GM23338 (cell line): Measurements from ENCODE around the gene LONP1. TPM values are rescaled to one million over a fixed set of nuclear protein-coding genes. Genes with fewer than 3 reads are reported as not detected.

Experiments used
- ATAC-seq: fragments of 200-7000 bp; cut with Tn5 transposase; 3 replicates; pipeline ENCODE4 v1.9.1; 2020
- DNase-seq: peaks from one replicate; pipeline ENCODE4 v3.0.0-alpha.2; 2015; ENCODE audit warnings: low spot score
- H2AFZ ChIP-seq: fragments of 200-600 bp; sonication (generic); 2 replicates; pipeline ENCODE4 v1.8.0; 2016; ENCODE audit warnings: antibody characterized with exemption, mild to moderate bottlenecking, moderate library complexity
- H3F3A ChIP-seq: fragments of 200-600 bp; sonication (generic); replicated peaks from 2 replicates; pipeline ENCODE4 v1.8.0; 2017; ENCODE audit warnings: antibody characterized with exemption, mixed run types, low read depth
- H3K27ac ChIP-seq: fragments of 200-600 bp; sonication (generic); 2 replicates; pipeline ENCODE4 v1.6.1; 2016; ENCODE audit warnings: low read depth
- H3K27me3 ChIP-seq: fragments of 200-600 bp; sonication (generic); 2 replicates; pipeline ENCODE4 v1.8.0; 2016; ENCODE audit warnings: mild to moderate bottlenecking, mixed run types, moderate library complexity; ENCODE audit not compliant: insufficient read depth
- H3K36me3 ChIP-seq: fragments of 200-600 bp; sonication (generic); 2 replicates; pipeline ENCODE4 v1.8.0; 2016; ENCODE audit warnings: mild to moderate bottlenecking; ENCODE audit not compliant: insufficient read depth
- H3K4me1 ChIP-seq: fragments of 200-600 bp; sonication (generic); 2 replicates; pipeline ENCODE4 v1.8.0; 2016; ENCODE audit warnings: mild to moderate bottlenecking, moderate library complexity; ENCODE audit not compliant: insufficient read depth
- H3K4me2 ChIP-seq: fragments of 200-600 bp; sonication (generic); 2 replicates; pipeline ENCODE4 v1.7.1; 2017; ENCODE audit warnings: mixed run types
- H3K4me3 ChIP-seq: fragments of 200-600 bp; sonication (generic); 2 replicates; pipeline ENCODE4 v1.6.1; 2016; ENCODE audit warnings: mixed run types
- H3K79me2 ChIP-seq: fragments of 200-600 bp; sonication (generic); replicated peaks from 2 replicates; pipeline ENCODE4 v1.8.0; 2017; ENCODE audit warnings: mild to moderate bottlenecking; ENCODE audit not compliant: insufficient read depth
- H3K9me2 ChIP-seq: fragments of 200-600 bp; sonication (generic); 2 replicates; pipeline ENCODE4 v1.8.0; 2017; ENCODE audit not compliant: insufficient read depth
- H4K20me1 ChIP-seq: fragments of 200-600 bp; sonication (generic); replicated peaks from 2 replicates; pipeline ENCODE4 v1.8.0; 2017; ENCODE audit warnings: mild to moderate bottlenecking; ENCODE audit not compliant: insufficient read depth
- H3K27ac Mint-ChIP-seq: 2 replicates; pipeline ENCODE4 v1.8.0; 2020; ENCODE audit warnings: inconsistent platforms, mild to moderate bottlenecking, moderate library complexity, mixed read lengths
- H3K27me3 Mint-ChIP-seq: 3 replicates; pipeline ENCODE4 v1.8.0; 2022; ENCODE audit warnings: low read depth, mild to moderate bottlenecking, moderate library complexity, mixed read lengths, inconsistent platforms; ENCODE audit not compliant: insufficient read depth, poor library complexity
- H3K36me3 Mint-ChIP-seq: 3 replicates; pipeline ENCODE4 v1.8.0; 2021; ENCODE audit warnings: low read depth, mild to moderate bottlenecking, inconsistent platforms, moderate library complexity, mixed read lengths
- H3K4me1 Mint-ChIP-seq: 3 replicates; pipeline ENCODE4 v1.8.0; 2020; ENCODE audit warnings: mild to moderate bottlenecking, inconsistent platforms, mixed read lengths
- H3K4me3 Mint-ChIP-seq: 3 replicates; pipeline ENCODE4 v1.8.0; 2021; ENCODE audit warnings: moderate library complexity, mild to moderate bottlenecking, inconsistent platforms, mixed read lengths
- H3K9me3 Mint-ChIP-seq: 3 replicates; pipeline ENCODE4 v1.8.0; 2020; ENCODE audit warnings: moderate library complexity, mild to moderate bottlenecking, inconsistent platforms, mixed read lengths
- CREB1 ChIP-seq: fragments of 250-450 bp; sonication (Bioruptor Pico); IDR thresholded peaks from 2 replicates; pipeline ENCODE4 v1.5.0; 2020; ENCODE audit warnings: low read depth, mild to moderate bottlenecking, moderate library complexity
- EZH2 ChIP-seq: fragments of 200-600 bp; sonication (generic); IDR thresholded peaks from one replicate; pipeline ENCODE4 v1.8.0; 2017; ENCODE audit warnings: antibody characterized with exemption, mild to moderate bottlenecking, low read depth; ENCODE audit not compliant: unreplicated experiment
- EZH2phosphoT487 ChIP-seq: fragments of 200-600 bp; sonication (generic); IDR thresholded peaks from one replicate; pipeline ENCODE4 v1.8.1; 2018; ENCODE audit warnings: antibody characterized with exemption; ENCODE audit not compliant: unreplicated experiment
- JUNB ChIP-seq: IDR thresholded peaks from one replicate; pipeline ENCODE4 v1.6.1; 2016; ENCODE audit warnings: antibody characterized with exemption; ENCODE audit not compliant: unreplicated experiment
- NANOG ChIP-seq: IDR thresholded peaks from 2 replicates; pipeline ENCODE4 v1.6.1; 2016; ENCODE audit warnings: antibody characterized with exemption, borderline replicate concordance
- POLR2AphosphoS5 ChIP-seq: IDR thresholded peaks from 2 replicates; pipeline ENCODE4 v1.6.1; 2016; ENCODE audit warnings: antibody characterized with exemption, low read depth
- STAT1 ChIP-seq: IDR thresholded peaks from one replicate; pipeline ENCODE4 v1.6.1; 2016; ENCODE audit warnings: antibody characterized with exemption; ENCODE audit not compliant: unreplicated experiment
- ZNF114 ChIP-seq: fragments of 250-450 bp; sonication (Bioruptor Pico); IDR thresholded peaks from 2 replicates; pipeline ENCODE4 v1.5.0; 2020; ENCODE audit warnings: mild to moderate bottlenecking, moderate library complexity
- ZNF331 ChIP-seq: fragments of 250-450 bp; sonication (Bioruptor Pico); IDR thresholded peaks from 2 replicates; pipeline ENCODE4 v1.5.0; 2020; ENCODE audit warnings: low read depth, mild to moderate bottlenecking, moderate library complexity
- polyA plus RNA-seq: library from polyadenylated mRNA; unstranded; fragments of >200 nt; fragmentation: Nextera tagmentation; extraction: Ambion mirVana; gene quantifications from 2 replicates; pipeline ENCODE4 v1.2.1, GENCODE V29; 2016
- total RNA-seq: library from RNA; depleted of rRNA; stranded (reverse); fragments of >200 nt; shearing (Covaris generic); gene quantifications from 2 replicates; pipeline ENCODE4 v1.2.3, GENCODE V29; 2014
- TF ChIP-seq, protein P1 (sequence below): IDR thresholded peaks from 2 replicates; pipeline ENCODE4 v1.6.1; 2016; ENCODE audit warnings: antibody characterized with exemption
- TF ChIP-seq, protein P2 (sequence below): fragments of 250-450 bp; sonication (Bioruptor Pico); IDR thresholded peaks from 2 replicates; pipeline ENCODE4 v1.5.0; 2020; ENCODE audit warnings: mild to moderate bottlenecking, moderate library complexity
- TF ChIP-seq, protein P3 (sequence below), 2 experiments: fragments of 200-600 bp in 1 of 2; sonication (generic) in 1 of 2; conservative IDR thresholded peaks; 2 replicates each; pipeline versions ENCODE4 v1.5.1 to v1.6.1; 2016 to 2017; ENCODE audit warnings: antibody characterized with exemption in 2 of 2, low read depth in 2 of 2, mild to moderate bottlenecking in 2 of 2, moderate library complexity in 1 of 2
- TF ChIP-seq, protein P4 (sequence below): IDR thresholded peaks from one replicate; pipeline ENCODE4 v1.6.1; 2018; ENCODE audit warnings: antibody characterized with exemption; ENCODE audit not compliant: unreplicated experiment

The LONP1 gene
- total and polyA plus RNA-seq, 2 experiments from 2014 or later: 68.6 to 137 TPM

DNA sequence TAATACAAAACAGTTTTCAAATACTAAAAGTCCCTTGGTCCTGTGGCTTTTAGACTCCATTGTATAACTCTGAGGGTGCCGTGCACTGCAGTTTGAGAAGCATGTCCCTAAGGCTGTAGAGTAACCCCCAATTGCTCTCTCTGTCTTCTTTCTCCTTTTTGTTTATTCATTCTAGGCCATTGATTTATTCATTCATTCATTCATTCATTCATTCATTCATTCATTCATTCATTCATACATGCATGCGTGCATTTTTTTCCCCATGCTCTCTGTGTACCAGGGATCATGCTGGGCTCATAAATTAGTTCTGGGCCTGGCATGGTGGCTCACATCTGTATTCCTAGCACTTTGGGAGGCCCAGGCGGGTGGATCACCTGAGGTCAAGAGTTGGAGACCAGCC, 45.3 kb upstream of the LONP1 start:
- peaks cover 3% of the 10 kb centered on the region; the same call in 2 of the 3 replicates for H3K9me3 Mint-ChIP-seq

More for the DNA sequence above, 45.3 kb upstream of the LONP1 start:
- Histone ChIP-seq H3K4me1 (no peaks in the 10 kb centered on the region), H2AFZ (no peak overlapping the region), H3K9me2 (no peaks in the 10 kb centered on the region; the same call in 1 of the 2 replicates), H3K36me3 (no peaks in the 10 kb centered on the region), H3K4me3 (no peak overlapping the region), H4K20me1 (no peaks in the 10 kb centered on the region), H3K4me2 (no peak overlapping the region), H3K27ac (no peak overlapping the region), H3K27me3 (no peaks in the 10 kb centered on the region), H3F3A (no peaks in the 10 kb centered on the region), H3K79me2 (no peaks in the 10 kb centered on the region)
- Mint-ChIP-seq H3K27ac (no peak overlapping the region), H3K4me1 (peaks cover 2% of the 10 kb centered on the region; the same call in 1 of the 3 replicates), H3K36me3 (no peaks in the 10 kb centered on the region), H3K27me3 (peaks cover 5% of the 10 kb centered on the region), H3K4me3 (no peak overlapping the region)
- ATAC-seq (no peak), DNase-seq (no peak)
- TF ChIP-seq STAT1: no peak
- no peak for TF ChIP-seq ZNF331 (CRISPR knock-in tag)
- TF ChIP-seq, protein P1, sequence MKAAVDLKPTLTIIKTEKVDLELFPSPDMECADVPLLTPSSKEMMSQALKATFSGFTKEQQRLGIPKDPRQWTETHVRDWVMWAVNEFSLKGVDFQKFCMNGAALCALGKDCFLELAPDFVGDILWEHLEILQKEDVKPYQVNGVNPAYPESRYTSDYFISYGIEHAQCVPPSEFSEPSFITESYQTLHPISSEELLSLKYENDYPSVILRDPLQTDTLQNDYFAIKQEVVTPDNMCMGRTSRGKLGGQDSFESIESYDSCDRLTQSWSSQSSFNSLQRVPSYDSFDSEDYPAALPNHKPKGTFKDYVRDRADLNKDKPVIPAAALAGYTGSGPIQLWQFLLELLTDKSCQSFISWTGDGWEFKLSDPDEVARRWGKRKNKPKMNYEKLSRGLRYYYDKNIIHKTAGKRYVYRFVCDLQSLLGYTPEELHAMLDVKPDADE: no peak
- TF ChIP-seq NANOG: no peak
- no peak for TF ChIP-seq EZH2phosphoT487
- TF ChIP-seq POLR2AphosphoS5: no peak
- TF ChIP-seq, protein P2, sequence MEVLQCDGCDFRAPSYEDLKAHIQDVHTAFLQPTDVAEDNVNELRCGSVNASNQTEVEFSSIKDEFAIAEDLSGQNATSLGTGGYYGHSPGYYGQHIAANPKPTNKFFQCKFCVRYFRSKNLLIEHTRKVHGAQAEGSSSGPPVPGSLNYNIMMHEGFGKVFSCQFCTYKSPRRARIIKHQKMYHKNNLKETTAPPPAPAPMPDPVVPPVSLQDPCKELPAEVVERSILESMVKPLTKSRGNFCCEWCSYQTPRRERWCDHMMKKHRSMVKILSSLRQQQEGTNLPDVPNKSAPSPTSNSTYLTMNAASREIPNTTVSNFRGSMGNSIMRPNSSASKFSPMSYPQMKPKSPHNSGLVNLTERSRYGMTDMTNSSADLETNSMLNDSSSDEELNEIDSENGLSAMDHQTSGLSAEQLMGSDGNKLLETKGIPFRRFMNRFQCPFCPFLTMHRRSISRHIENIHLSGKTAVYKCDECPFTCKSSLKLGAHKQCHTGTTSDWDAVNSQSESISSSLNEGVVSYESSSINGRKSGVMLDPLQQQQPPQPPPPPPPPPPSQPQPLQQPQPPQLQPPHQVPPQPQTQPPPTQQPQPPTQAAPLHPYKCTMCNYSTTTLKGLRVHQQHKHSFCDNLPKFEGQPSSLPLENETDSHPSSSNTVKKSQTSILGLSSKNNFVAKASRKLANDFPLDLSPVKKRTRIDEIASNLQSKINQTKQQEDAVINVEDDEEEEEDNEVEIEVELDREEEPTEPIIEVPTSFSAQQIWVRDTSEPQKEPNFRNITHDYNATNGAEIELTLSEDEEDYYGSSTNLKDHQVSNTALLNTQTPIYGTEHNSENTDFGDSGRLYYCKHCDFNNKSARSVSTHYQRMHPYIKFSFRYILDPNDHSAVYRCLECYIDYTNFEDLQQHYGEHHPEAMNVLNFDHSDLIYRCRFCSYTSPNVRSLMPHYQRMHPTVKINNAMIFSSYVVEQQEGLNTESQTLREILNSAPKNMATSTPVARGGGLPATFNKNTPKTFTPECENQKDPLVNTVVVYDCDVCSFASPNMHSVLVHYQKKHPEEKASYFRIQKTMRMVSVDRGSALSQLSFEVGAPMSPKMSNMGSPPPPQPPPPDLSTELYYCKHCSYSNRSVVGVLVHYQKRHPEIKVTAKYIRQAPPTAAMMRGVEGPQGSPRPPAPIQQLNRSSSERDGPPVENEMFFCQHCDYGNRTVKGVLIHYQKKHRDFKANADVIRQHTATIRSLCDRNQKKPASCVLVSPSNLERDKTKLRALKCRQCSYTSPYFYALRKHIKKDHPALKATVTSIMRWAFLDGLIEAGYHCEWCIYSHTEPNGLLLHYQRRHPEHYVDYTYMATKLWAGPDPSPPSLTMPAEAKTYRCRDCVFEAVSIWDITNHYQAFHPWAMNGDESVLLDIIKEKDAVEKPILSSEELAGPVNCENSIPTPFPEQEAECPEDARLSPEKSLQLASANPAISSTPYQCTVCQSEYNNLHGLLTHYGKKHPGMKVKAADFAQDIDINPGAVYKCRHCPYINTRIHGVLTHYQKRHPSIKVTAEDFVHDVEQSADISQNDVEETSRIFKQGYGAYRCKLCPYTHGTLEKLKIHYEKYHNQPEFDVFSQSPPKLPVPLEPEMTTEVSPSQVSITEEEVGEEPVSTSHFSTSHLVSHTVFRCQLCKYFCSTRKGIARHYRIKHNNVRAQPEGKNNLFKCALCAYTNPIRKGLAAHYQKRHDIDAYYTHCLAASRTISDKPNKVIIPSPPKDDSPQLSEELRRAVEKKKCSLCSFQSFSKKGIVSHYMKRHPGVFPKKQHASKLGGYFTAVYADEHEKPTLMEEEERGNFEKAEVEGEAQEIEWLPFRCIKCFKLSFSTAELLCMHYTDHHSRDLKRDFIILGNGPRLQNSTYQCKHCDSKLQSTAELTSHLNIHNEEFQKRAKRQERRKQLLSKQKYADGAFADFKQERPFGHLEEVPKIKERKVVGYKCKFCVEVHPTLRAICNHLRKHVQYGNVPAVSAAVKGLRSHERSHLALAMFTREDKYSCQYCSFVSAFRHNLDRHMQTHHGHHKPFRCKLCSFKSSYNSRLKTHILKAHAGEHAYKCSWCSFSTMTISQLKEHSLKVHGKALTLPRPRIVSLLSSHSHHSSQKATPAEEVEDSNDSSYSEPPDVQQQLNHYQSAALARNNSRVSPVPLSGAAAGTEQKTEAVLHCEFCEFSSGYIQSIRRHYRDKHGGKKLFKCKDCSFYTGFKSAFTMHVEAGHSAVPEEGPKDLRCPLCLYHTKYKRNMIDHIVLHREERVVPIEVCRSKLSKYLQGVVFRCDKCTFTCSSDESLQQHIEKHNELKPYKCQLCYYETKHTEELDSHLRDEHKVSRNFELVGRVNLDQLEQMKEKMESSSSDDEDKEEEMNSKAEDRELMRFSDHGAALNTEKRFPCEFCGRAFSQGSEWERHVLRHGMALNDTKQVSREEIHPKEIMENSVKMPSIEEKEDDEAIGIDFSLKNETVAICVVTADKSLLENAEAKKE (CRISPR knock-in tag): no peak
- TF ChIP-seq, protein P3, sequence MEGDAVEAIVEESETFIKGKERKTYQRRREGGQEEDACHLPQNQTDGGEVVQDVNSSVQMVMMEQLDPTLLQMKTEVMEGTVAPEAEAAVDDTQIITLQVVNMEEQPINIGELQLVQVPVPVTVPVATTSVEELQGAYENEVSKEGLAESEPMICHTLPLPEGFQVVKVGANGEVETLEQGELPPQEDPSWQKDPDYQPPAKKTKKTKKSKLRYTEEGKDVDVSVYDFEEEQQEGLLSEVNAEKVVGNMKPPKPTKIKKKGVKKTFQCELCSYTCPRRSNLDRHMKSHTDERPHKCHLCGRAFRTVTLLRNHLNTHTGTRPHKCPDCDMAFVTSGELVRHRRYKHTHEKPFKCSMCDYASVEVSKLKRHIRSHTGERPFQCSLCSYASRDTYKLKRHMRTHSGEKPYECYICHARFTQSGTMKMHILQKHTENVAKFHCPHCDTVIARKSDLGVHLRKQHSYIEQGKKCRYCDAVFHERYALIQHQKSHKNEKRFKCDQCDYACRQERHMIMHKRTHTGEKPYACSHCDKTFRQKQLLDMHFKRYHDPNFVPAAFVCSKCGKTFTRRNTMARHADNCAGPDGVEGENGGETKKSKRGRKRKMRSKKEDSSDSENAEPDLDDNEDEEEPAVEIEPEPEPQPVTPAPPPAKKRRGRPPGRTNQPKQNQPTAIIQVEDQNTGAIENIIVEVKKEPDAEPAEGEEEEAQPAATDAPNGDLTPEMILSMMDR (conservative IDR thresholded peaks at IDR 0.05; ENCODE audit: low read depth in 2 of 2): no peak
- TF ChIP-seq, protein P4, sequence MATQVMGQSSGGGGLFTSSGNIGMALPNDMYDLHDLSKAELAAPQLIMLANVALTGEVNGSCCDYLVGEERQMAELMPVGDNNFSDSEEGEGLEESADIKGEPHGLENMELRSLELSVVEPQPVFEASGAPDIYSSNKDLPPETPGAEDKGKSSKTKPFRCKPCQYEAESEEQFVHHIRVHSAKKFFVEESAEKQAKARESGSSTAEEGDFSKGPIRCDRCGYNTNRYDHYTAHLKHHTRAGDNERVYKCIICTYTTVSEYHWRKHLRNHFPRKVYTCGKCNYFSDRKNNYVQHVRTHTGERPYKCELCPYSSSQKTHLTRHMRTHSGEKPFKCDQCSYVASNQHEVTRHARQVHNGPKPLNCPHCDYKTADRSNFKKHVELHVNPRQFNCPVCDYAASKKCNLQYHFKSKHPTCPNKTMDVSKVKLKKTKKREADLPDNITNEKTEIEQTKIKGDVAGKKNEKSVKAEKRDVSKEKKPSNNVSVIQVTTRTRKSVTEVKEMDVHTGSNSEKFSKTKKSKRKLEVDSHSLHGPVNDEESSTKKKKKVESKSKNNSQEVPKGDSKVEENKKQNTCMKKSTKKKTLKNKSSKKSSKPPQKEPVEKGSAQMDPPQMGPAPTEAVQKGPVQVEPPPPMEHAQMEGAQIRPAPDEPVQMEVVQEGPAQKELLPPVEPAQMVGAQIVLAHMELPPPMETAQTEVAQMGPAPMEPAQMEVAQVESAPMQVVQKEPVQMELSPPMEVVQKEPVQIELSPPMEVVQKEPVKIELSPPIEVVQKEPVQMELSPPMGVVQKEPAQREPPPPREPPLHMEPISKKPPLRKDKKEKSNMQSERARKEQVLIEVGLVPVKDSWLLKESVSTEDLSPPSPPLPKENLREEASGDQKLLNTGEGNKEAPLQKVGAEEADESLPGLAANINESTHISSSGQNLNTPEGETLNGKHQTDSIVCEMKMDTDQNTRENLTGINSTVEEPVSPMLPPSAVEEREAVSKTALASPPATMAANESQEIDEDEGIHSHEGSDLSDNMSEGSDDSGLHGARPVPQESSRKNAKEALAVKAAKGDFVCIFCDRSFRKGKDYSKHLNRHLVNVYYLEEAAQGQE: no peak
- no peak for TF ChIP-seq JUNB
- no peak for TF ChIP-seq EZH2
- no peak for TF ChIP-seq ZNF114 (CRISPR knock-in tag)
- no peak for TF ChIP-seq CREB1 (CRISPR knock-in tag)
